NCI-H2227 (cell line): Measurements from ENCODE around the gene IGLL1.

Experiments
- DNase-seq: peaks from one replicate; lab custom pipeline; 2025; ENCODE audit not compliant: unreplicated experiment; lab: John Stamatoyannopoulos, UW

Gene IGLL1

GRCh38 chr22:23530106-23530505 is 50.0 kb downstream of the IGLL1 start:
- DNase-seq = no peak

GRCh38 chr22:23529166-23530103 is 50.7 kb downstream of the IGLL1 start:
- DNase-seq = no peak

GRCh38 chr22:23527971-23528740 is 51.9 kb downstream of the IGLL1 start:
- DNase-seq = no peak

GRCh38 chr22:23526596-23527316 is 53.3 kb downstream of the IGLL1 start:
- no peak for DNase-seq

GRCh38 chr22:23525510-23525909 is 54.6 kb downstream of the IGLL1 start:
- DNase-seq = no peak

GRCh38 chr22:23524226-23524625 is 55.9 kb downstream of the IGLL1 start:
- DNase-seq = no peak

- DNase-seq = no peak
These were observed 56.4 kb downstream of the IGLL1 start for GRCh38 chr22:23523713-23524112.
